ENCODE measurements around the gene RPL34.

Gene RPL34

DNA sequence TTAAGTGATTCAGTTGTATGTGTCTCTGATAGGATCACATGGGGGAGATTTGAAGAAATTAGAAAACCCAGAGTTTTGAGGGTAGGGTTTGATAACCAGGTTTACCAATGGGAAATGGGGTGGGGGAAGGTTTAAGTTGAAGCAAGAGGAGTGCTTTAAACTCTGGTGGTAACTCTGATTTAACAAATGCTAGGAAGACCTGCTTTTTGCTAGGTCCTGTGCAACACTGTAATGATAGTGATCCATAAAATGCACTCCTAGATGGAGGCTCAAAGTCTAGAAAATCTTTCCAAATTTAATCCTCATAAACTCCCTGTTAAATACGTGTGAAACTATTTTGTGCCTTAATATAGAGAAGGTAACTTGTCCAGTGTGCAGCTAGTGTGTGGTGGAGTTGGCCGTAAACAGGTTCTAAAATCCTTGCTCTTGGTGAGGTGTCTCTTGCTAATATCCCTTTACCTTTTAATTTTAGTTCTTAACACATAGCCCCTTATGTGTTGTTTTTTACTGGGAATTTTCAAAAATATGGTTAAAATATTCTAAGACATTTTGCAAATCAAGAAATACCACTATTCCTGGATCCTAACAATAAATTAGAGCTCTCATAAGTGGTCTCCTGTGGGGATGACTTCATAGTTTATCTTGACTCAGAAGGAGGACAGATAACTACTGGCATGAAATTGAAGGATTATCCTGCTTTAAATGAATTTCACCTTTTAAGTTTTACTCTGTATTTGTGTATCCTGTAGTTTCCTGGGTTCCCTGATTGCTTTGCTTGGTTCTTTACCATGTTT is 4.1 kb downstream of the RPL34 start:
- no peak for DNase-seq

- no peak for DNase-seq
Observed at GRCh38 chr4:108626056-108626455, 5.7 kb downstream of the RPL34 start.

GRCh38 chr4:108628411-108628810 is 8.0 kb downstream of the RPL34 start:
- no peak for DNase-seq

- no peak for DNase-seq
Observed at GRCh38 chr4:108635070-108635655, 14.8 kb downstream of the RPL34 start.

DNA sequence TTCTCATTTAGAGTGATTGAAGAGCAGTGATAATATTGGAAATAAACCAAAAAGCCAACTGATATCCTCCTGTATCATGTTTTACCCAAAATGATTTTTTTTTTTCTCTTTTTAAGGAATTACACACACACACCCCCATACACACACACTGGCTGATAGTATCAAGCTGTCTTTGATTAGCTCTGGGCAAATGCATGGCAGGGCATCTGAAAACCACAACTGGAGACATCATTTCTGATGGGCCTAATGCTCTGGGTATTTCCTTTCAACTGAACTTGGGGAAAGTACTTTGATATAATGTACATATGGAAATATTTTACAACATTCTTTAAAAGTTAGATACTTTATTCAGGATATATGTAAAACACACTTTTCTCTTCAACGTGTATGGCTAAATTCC is 15.9 kb downstream of the RPL34 start:
- DNase-seq = no peak

DNA sequence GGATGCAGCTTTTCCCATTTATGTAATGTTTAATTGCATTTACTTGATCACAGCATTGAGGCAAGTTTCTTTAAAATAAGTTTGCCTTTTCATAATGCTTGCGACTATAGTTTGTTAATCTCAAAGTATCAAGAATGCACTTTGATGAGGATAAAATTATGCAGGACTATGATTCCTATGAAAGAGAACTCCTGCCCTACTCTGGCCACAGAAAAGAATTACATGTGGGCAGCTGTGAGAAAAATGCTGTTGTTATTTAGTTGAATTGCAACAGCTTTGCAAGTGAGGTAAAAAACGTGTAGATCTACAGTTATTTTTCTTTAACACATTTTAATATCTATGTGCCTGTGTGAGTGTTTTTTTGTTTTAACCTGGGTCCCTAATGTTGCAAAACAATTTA is 17.5 kb downstream of the RPL34 start:
- DNase-seq = no peak

- no peak for DNase-seq
Observed at GRCh38 chr4:108644237-108644636, 23.9 kb downstream of the RPL34 start.

DNA sequence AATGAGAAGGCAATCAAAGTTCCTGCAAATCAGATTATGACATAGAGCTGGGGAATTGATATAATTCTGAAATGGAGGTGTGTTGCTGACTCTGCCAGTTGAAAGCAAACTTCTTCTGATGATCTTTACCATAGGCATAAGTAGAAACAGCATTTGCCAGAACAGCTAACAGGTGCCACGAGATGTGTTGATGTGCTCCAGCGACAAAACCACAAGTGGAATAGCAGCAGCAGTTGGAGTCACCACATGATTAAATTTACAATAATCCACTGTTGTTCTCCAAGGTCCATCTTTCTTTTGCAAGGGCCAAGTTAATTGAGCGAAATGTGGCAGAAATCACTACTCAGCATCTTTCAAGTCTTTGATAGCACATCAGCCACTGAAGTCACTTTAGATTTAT is 26.3 kb downstream of the RPL34 start:
- no peak for DNase-seq

DNA sequence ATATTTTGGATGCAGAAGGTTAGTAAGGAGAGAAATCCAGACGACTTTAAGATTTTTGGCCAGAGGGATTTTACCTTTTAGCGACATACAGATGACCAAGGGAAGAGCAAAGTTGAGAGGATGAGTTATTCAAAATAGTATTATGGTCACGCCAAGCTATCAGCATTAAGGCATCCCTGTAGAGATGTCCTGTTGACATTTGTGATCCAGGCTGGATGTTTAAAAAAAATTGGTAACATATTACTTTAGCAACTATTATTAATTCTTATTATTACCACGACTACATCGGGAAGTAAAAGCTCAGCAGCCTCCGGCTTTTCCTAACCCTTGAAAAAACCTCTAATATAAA is 29.5 kb downstream of the RPL34 start:
- no peak for DNase-seq

DNA sequence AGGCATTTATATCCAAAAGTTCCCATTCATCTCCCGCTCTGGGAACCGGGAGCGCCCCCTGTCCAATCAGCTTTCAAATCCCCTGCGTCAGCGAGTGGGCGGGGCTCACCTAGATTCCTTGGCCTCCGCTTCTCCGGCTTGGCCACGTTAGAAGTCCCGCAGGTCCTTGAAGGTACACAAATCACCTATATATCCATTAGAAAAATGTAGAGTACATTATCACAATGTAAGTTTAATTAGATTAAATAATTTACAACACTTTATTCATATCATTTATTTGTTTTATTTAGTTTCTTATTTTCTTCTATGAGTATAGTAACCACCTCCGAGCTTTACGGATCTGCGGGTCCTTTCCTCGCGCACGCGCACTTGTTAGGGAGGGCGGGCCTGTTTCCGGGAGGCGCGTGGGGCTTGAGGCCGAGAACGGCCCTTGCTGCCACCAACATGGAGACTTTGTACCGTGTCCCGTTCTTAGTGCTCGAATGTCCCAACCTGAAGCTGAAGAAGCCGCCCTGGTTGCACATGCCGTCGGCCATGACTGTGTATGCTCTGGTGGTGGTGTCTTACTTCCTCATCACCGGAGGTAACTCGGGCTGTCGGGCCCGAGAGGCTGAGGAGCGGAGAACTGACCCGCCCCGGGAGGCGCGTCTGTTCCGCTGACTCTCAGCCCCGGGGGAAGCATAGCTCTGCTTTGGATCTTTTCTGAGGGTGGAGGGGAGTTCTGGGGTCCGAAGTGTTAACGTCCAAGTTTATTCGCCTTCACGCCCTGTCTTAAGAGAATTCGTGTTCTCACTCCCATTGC is 30.0 kb downstream of the RPL34 start, which contains the start of gene OSTC:
Gene OSTC (plus strand): TSS at position 388 of the 802 bp plus-strand sequence. CDS start 57 bp downstream, at position 445.
- DNase-seq = peak; percentile 90

DNA sequence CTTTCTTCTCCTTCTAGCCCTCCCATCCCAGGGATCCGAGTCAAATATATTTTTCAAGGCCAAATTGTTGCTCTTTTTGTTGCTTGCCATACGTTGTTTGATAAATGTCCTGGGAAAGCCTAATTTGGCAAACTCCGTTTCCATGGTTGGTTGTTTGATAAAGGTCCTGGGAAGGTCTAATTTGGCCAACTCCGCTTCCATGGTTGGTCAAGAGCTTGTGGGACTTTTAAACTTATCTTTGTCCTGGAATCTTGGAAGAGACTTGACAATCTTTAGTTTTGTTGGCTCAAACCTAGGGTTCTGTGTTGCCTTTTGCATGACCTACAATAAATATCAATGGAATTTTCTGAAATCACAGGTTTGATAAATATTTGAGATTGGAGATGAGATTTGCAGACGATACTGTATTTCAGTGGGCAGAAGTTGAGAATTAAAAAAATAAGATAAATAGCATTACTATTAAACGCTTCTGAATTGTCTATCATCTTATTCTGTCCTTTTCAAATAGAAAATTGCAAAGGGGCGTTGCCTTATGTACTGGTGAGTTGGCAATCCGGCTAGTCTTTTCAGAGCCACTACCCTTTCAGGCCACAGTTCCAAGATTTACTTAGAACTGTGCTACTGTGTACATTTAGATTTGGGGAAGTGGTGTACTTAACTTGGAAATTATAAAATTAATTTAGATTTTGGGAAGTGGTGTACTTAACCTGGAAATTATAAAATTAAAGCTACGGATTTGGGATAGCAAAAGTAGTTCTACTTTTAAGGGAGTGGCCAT is 30.8 kb downstream of the RPL34 start:
- no peak for DNase-seq

GRCh38 chr4:108662629-108663028 is 42.3 kb downstream of the RPL34 start:
- no peak for DNase-seq

DNA sequence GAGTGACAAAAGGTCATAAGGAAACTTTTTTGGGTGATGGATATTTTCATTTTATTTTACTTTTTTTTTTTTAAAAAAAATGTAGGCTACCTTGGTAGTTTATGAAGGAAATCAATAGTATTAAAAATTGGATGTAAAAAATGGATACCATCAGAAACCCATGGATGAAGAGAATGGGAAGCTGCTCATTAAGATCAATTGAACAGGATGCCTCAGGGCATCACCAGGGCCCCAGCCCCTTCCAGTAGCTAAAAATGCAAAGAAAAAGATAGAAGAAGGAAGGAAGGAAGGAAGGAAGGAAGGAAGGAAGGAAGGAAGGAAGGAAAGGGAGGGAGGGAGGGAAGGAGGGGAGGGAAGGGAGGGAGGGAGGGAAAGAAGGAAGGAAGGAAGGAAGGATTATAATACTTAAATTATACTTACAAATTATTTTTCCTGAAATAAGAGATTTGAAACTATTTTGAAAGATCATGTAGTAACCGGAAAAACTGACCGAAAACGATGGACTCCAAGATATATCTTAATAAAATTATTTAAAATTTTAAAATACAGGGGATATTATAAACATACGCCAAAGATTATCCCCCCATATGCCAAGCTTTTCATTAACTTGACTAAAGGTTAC is 54.1 kb downstream of the RPL34 start:
- DNase-seq = no peak

Data from central memory CD4-positive, alpha-beta T cell (primary cell).